Fibroblast of lung (primary cell): ENCODE data around the gene ITPKA. TPM values are rescaled to one million over a fixed set of nuclear protein-coding genes. Genes with fewer than 3 reads are reported as not detected.

Source experiments
- DNase-seq, 2 donors: peaks; one replicate each; pipeline versions ENCODE4 v3.0.0 to v3.0.0-alpha.2; 2010; ENCODE audit warnings: low read depth in 2 of 2
- H2AFZ ChIP-seq: 2 replicates; pipeline ENCODE4 v1.5.1; 2012; ENCODE audit warnings: low read length, control low read depth, inconsistent platforms
- H3K27ac ChIP-seq: 2 replicates; pipeline ENCODE4 v1.5.1; 2011; ENCODE audit warnings: low read length, control low read depth; ENCODE audit not compliant: insufficient read depth
- H3K27me3 ChIP-seq: 2 replicates; pipeline ENCODE4 v1.5.1; 2011; ENCODE audit warnings: mild to moderate bottlenecking, low read length; ENCODE audit not compliant: control insufficient read depth, insufficient read depth
- H3K36me3 ChIP-seq: 2 replicates; pipeline ENCODE4 v1.5.1; 2011; ENCODE audit warnings: low read length; ENCODE audit not compliant: control insufficient read depth, insufficient read depth
- H3K4me1 ChIP-seq: 2 replicates; pipeline ENCODE4 v1.5.1; 2011; ENCODE audit warnings: low read length; ENCODE audit not compliant: control insufficient read depth, insufficient read depth; ENCODE audit errors: extremely low read depth
- H3K4me2 ChIP-seq: 2 replicates; pipeline ENCODE4 v1.5.1; 2011; ENCODE audit warnings: low read length, control low read depth; ENCODE audit not compliant: insufficient read depth; ENCODE audit errors: extremely low read depth
- H3K4me3 ChIP-seq, 4 experiments: fragments of 200-600 bp in 1 of 4; sonication (generic) in 1 of 4; replicated peaks in 1 of 4; 2 replicates each; pipeline ENCODE4 v1.5.1; 2011 to 2016; ENCODE audit warnings: low read length in 4 of 4, low read depth in 3 of 4, mild to moderate bottlenecking in 3 of 4, control low read depth in 2 of 4, inconsistent platforms in 1 of 4, mixed read lengths in 1 of 4; ENCODE audit not compliant: insufficient read depth in 1 of 4; ENCODE audit errors: control extremely low read depth in 1 of 4
- H3K79me2 ChIP-seq: 2 replicates; pipeline ENCODE4 v1.5.1; 2012; ENCODE audit warnings: mild to moderate bottlenecking, low read length, inconsistent platforms; ENCODE audit not compliant: control insufficient read depth, insufficient read depth
- H3K9ac ChIP-seq: 2 replicates; pipeline ENCODE4 v1.5.1; 2011; ENCODE audit warnings: mild to moderate bottlenecking, low read length, control low read depth; ENCODE audit not compliant: insufficient read depth
- H3K9me3 ChIP-seq: 2 replicates; pipeline ENCODE4 v1.5.1; 2012; ENCODE audit warnings: low read depth, low read length; ENCODE audit not compliant: control insufficient read depth, insufficient read depth
- H4K20me1 ChIP-seq: 2 replicates; pipeline ENCODE4 v1.5.1; 2011; ENCODE audit warnings: low read length; ENCODE audit not compliant: control insufficient read depth, insufficient read depth; ENCODE audit errors: extremely low read depth
- EZH2 ChIP-seq: IDR thresholded peaks from 2 replicates; pipeline ENCODE4 v1.5.1; 2012; ENCODE audit warnings: low read length, control low read depth, mild to moderate bottlenecking; ENCODE audit errors: missing control alignments
- polyA plus RNA-seq, 2 donors: library from polyadenylated mRNA; depleted of rRNA in 1 of 2; stranded (reverse) in 1 of 2; unstranded in 1 of 2; fragments of >200 nt; gene quantifications; 2 replicates each; pipeline ENCODE4 v1.2.1, GENCODE V29; 2011 to 2012; ENCODE audit warnings: missing spikeins in 1 of 2
- total RNA-seq: library from RNA; depleted of rRNA; stranded (reverse); fragments of >200 nt; gene quantifications from 2 replicates; pipeline ENCODE4 v1.2.1, GENCODE V29; 2014
- TF ChIP-seq, protein P1 (sequence below), 2 donors: IDR thresholded peaks in 1 of 2; conservative IDR thresholded peaks in 1 of 2; 1 replicate in 1 of 2; 2 replicates in 1 of 2; pipeline ENCODE4 v1.5.1; 2011 to 2012; ENCODE audit warnings: low read length in 2 of 2, control low read depth in 1 of 2, inconsistent platforms in 1 of 2, low read depth in 1 of 2, mild to moderate bottlenecking in 1 of 2

ITPKA gene
- total and polyA plus RNA-seq, 2 donors (not counting 1 experiment from before 2014, with no cell fraction given), result 0.32 to 35.0 TPM

DNA sequence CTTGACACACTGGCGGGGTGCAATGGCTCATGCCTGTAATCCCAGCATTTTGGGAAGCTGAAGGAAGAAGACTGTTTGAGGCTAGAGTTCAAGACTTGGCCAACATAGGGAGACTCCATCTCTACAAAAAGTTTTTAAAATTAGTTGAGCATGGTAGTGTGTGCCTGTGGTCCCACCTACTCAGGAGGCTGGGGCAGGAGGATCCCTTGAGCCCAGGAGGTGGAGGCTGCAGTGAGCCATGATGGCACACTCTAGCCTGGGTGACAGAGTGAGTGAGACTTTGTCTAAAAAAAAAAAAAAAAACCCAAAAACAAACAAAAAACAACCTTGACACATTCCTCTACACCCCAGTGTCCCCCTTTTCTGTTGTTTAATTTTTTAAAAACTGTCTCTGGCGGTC, 4.0 kb upstream of the ITPKA start:
- no peak overlapping the region for H3K4me3 ChIP-seq
- no peak for TF ChIP-seq EZH2
- TF ChIP-seq, protein P1, sequence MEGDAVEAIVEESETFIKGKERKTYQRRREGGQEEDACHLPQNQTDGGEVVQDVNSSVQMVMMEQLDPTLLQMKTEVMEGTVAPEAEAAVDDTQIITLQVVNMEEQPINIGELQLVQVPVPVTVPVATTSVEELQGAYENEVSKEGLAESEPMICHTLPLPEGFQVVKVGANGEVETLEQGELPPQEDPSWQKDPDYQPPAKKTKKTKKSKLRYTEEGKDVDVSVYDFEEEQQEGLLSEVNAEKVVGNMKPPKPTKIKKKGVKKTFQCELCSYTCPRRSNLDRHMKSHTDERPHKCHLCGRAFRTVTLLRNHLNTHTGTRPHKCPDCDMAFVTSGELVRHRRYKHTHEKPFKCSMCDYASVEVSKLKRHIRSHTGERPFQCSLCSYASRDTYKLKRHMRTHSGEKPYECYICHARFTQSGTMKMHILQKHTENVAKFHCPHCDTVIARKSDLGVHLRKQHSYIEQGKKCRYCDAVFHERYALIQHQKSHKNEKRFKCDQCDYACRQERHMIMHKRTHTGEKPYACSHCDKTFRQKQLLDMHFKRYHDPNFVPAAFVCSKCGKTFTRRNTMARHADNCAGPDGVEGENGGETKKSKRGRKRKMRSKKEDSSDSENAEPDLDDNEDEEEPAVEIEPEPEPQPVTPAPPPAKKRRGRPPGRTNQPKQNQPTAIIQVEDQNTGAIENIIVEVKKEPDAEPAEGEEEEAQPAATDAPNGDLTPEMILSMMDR (conservative IDR thresholded peaks at IDR 0.05 in 1 of 2, IDR thresholded peaks at IDR 0.05 in 1 of 2; ENCODE audit: low read depth in 1 of 2, low read length in 2 of 2), result no peak
- no peak overlapping the region for H3K27ac ChIP-seq
- H3K4me1 ChIP-seq, result peaks cover 18% of the 10 kb centered on the region
- no peaks in the 10 kb centered on the region for H3K36me3 ChIP-seq
- no peak overlapping the region for H3K9ac ChIP-seq
- no peaks in the 10 kb centered on the region for H3K9me3 ChIP-seq
- no peaks in the 10 kb centered on the region for H3K79me2 ChIP-seq
- no peak overlapping the region for H3K4me2 ChIP-seq
- DNase-seq, result no peak
- H4K20me1 ChIP-seq, result no peaks in the 10 kb centered on the region
- no peaks in the 10 kb centered on the region for H3K27me3 ChIP-seq
- H2AFZ ChIP-seq, result no peak overlapping the region

DNA sequence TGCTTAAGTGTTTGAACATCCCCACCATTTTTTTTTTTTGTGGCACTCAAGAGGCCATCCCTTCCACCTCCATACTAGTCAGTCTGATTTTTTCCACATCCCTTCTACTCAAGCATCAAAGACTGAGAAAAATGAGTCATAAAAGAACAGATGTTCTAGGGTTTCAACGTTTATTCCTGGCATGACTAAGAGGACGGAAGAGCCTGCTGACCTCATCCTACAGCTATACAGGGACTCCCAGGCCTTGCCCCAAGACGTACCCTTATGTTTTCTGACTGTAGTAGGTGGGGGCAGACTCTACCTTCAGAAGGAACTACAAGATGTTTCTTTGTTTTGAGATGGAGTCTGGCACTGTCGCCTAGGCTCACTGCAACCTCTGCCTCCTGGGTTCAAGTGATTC, 3.3 kb upstream of the ITPKA start:
- peak; percentile 97 to 98 for DNase-seq
- Histone ChIP-seq H3K4me2 (peak overlapping the region; percentile 60), H3K79me2 (no peaks in the 10 kb centered on the region), H3K9ac (no peak overlapping the region), H3K4me1 (peaks cover 18% of the 10 kb centered on the region), H2AFZ (no peak overlapping the region), H3K27me3 (no peaks in the 10 kb centered on the region), H3K27ac (peak overlapping the region; percentile 72), H3K4me3 (no peak overlapping the region), H3K36me3 (no peaks in the 10 kb centered on the region), H3K9me3 (no peaks in the 10 kb centered on the region), H4K20me1 (no peaks in the 10 kb centered on the region)
- TF ChIP-seq, protein P1 (conservative IDR thresholded peaks at IDR 0.05 in 1 of 2, IDR thresholded peaks at IDR 0.05 in 1 of 2; ENCODE audit: low read depth in 1 of 2, low read length in 2 of 2), result no peak
- TF ChIP-seq EZH2, result no peak

DNA sequence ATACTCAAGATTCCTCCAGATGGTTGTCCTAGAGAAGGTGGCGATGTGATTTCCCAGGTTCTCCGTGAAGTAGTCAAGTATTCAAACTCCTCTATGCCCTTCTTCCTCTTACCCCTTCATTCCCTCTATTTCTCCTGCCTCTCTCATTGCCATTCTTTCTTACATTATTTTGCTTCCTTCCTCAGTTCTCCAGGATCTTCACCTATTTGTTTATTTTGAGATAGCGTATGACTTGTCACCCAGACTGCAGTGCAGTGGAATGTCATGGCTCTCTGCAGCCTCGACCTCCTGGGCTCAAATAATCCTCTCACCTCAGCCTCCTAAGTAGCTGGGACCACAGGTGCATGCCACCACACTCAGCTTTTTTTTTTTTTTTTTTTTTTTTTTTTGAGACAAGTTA, 1.8 kb upstream of the ITPKA start:
- H3K79me2 ChIP-seq, result no peaks in the 10 kb centered on the region
- TF ChIP-seq, protein P1 (conservative IDR thresholded peaks at IDR 0.05 in 1 of 2, IDR thresholded peaks at IDR 0.05 in 1 of 2; ENCODE audit: low read depth in 1 of 2, low read length in 2 of 2), result no peak
- no peak for TF ChIP-seq EZH2
- H3K4me1 ChIP-seq, result peaks cover 18% of the 10 kb centered on the region
- H3K9ac ChIP-seq, result no peak overlapping the region
- DNase-seq, result no peak
- H3K27ac ChIP-seq, result no peak overlapping the region
- no peaks in the 10 kb centered on the region for H3K36me3 ChIP-seq
- H2AFZ ChIP-seq, result no peak overlapping the region
- H3K9me3 ChIP-seq, result no peaks in the 10 kb centered on the region
- H3K27me3 ChIP-seq, result no peaks in the 10 kb centered on the region
- H3K4me3 ChIP-seq, result no peak overlapping the region
- H4K20me1 ChIP-seq, result no peaks in the 10 kb centered on the region
- no peak overlapping the region for H3K4me2 ChIP-seq
